ENCODE measurements around the gene NSD1.

The NSD1 gene

DNA sequence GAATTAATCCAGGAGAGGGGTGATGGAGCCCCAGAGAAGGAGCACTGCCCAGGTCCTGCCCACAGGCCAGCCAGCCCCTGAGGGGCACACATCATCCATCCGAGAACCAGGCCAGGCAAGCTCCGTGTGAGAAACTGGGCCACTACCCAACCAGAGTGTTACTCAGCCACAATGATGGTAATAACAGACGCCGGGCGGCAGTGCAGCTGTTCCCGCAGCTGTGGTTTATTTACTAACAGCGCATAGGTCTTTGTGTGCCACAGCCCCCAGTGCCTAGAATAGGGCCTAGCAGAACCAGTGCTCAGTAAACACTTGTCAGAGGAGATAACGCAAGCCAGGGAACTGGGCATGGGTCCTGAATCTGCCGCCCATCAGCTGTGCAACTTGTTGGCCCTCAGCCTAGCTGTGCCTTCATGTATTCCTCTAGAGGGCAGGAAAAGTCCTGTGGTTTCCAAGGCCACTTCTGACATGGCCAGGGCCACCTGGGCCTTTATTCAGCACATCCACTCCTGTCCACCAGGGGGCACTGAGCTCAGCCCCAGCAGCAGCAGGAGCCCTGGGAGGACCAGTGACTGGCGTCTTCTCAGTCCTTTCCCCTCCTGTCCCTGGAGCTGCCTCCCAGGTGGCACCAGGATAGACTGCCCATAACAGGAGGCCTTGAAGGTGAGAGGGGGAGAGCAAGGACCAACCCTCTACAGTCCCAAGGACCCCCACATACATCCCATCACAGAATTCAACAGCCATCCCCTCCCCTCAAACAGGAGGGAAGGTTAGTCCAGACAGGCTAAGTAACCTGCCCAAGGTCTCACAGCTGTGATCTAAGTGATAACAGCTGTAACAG is 176.0 kb downstream of the NSD1 start:
- Mint-ChIP-seq H3K4me1 (ENCODE audit: low read depth) (peaks cover 49% of the 10 kb centered on the region), H3K4me3 (peak overlapping the region; percentile 93), H3K27ac (peak overlapping the region; percentile 63), H3K27me3 (ENCODE audit: low read depth) (no peaks in the 10 kb centered on the region), H3K36me3 (ENCODE audit: low read depth) (peaks cover 44% of the 10 kb centered on the region), H3K9me3 (no peaks in the 10 kb centered on the region)
- peak; percentile 77 for DNase-seq (ENCODE audit: low spot score)

GRCh38 chr5:177310332-177310731 is 176.8 kb downstream of the NSD1 start:
- H3K27me3 Mint-ChIP-seq (ENCODE audit: low read depth) = no peaks in the 10 kb centered on the region
- H3K27ac Mint-ChIP-seq = no peak overlapping the region
- peaks cover 36% of the 10 kb centered on the region for H3K36me3 Mint-ChIP-seq (ENCODE audit: low read depth)
- H3K9me3 Mint-ChIP-seq = no peaks in the 10 kb centered on the region
- H3K4me3 Mint-ChIP-seq = peak overlapping the region; percentile 93
- H3K4me1 Mint-ChIP-seq (ENCODE audit: low read depth) = peaks cover 45% of the 10 kb centered on the region
- no peak for DNase-seq (ENCODE audit: low spot score)

- H3K36me3 Mint-ChIP-seq (ENCODE audit: low read depth) = peaks cover 31% of the 10 kb centered on the region
- H3K9me3 Mint-ChIP-seq = no peaks in the 10 kb centered on the region
- peaks cover 42% of the 10 kb centered on the region for H3K4me1 Mint-ChIP-seq (ENCODE audit: low read depth)
- no peaks in the 10 kb centered on the region for H3K27me3 Mint-ChIP-seq (ENCODE audit: low read depth)
- peak overlapping the region; percentile 93 for H3K4me3 Mint-ChIP-seq
- H3K27ac Mint-ChIP-seq = peak overlapping the region; percentile 91
- DNase-seq (ENCODE audit: low spot score) = no peak
Observed at GRCh38 chr5:177310757-177311391, 177.3 kb downstream of the NSD1 start.

DNA sequence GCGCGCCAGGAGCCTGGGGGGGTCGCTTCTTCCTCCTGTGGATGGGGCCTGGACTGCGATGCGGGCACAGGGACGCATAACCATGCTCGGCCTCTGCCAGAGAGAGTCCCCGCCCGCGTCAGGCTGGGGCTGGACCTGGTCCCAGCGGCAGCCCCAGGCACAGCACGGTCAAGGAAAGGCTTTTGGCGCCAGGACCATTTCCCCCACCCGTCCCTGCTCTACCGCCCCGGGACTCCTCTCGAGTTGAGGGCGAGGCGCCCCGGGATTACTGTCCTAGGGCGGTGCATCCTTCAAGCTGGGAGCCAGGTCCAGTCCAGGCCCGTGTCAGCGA is 177.8 kb downstream of the NSD1 start:
- peaks cover 42% of the 10 kb centered on the region for H3K4me1 Mint-ChIP-seq (ENCODE audit: low read depth)

DNA sequence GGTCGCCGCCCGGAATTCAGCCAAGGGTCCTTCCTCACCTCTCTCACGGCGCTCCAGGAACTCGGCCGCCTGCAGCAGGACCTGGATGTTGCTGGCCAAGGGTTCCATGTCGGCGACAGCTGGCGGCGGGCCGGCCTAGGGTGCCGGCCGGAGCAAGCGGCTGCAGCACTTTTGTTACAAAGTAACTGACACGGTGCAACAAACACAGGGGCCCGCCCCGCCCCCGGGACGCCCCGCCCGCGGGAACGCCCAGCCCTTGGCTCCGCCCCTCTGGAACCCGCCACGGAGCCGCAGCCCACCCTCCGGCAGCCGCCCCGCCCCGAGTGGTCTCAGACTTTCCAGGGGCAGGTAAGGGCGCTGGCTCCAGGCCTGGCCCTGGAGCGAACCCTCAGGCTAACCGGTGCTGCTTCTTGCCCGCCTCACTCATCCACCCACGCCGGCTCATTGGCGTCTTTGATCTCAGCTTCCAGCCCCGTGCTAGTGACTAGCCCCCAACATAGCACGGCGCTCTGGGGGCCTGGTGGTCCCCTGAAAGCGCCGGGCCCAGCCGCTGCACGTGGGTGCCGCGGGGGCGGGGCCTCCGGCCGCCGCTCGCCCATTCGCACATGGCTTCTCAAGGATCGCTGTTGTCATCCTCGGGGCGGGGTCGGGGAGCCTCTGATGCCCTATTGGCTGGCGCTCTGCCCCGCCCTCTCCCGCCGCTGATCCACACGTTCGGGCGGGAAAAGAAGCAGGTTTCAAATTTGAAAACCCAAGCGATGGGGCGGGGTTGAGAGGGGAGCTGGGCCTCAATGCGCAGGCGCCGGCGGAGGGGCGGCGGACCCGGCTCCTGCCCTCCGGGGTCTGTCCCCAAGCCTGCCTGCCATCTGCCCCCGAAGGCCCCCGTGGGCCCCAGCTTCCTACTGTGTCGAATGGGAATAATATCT is 178.4 kb downstream of the NSD1 start, which contains the start of gene MXD3:
MXD3 (minus strand) TSS at position 176 of the 926 bp plus-strand sequence; CDS start at position 108, 68 bp downstream.
- H3K27ac Mint-ChIP-seq = peak within 1 kb of the TSS; percentile 92
- peaks cover 25% of the 10 kb centered on the region for H3K36me3 Mint-ChIP-seq (ENCODE audit: low read depth)
- peaks cover 4% of the 10 kb centered on the region for H3K9me3 Mint-ChIP-seq
- H3K4me3 Mint-ChIP-seq = peak within 1 kb of the TSS; percentile 93
- peak; percentile 98 for DNase-seq (ENCODE audit: low spot score)
- H3K27me3 Mint-ChIP-seq (ENCODE audit: low read depth) = no peaks in the 10 kb centered on the region
- peaks cover 40% of the 10 kb centered on the region for H3K4me1 Mint-ChIP-seq (ENCODE audit: low read depth)

More for the DNA sequence above, 177.8 kb downstream of the NSD1 start:
- Mint-ChIP-seq H3K27ac (peak overlapping the region; percentile 71), H3K9me3 (peaks cover 4% of the 10 kb centered on the region), H3K27me3 (ENCODE audit: low read depth) (no peaks in the 10 kb centered on the region), H3K4me3 (peak overlapping the region; percentile 93), H3K36me3 (ENCODE audit: low read depth) (peaks cover 30% of the 10 kb centered on the region)
- DNase-seq (ENCODE audit: low spot score) = no peak

DNA sequence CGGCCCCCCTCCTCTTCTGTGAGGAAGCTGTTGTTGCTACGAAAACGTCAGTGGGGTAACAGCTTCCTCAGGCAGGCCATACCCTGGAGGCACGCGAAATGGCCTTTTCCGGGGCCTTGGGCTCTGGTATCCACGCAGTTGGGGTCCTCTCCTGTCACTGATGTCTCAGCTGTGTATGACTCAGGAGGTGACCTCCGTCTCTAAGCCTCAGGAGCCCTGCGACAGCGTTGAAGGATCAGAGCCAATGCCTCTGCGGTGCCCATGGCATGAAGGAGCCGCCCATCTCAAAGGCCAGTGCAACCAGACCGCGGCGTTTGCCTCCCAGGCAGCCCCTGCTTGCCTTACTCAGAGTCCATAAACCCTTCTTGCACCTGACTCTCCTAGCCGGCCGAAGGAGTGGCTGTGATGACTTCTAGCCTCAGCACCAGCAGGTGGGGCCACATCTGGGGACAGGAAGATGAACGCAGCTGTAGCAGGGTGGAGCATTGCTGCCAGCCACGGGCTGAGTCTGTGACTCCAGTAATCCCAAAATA is 179.1 kb downstream of the NSD1 start:
- Mint-ChIP-seq H3K27me3 (ENCODE audit: low read depth) (no peaks in the 10 kb centered on the region), H3K36me3 (ENCODE audit: low read depth) (peaks cover 24% of the 10 kb centered on the region), H3K4me3 (peak overlapping the region; percentile 93), H3K9me3 (peaks cover 4% of the 10 kb centered on the region), H3K27ac (peak overlapping the region; percentile 92), H3K4me1 (ENCODE audit: low read depth) (peaks cover 39% of the 10 kb centered on the region)
- DNase-seq (ENCODE audit: low spot score) = peak; percentile 53

- peaks cover 19% of the 10 kb centered on the region for H3K36me3 Mint-ChIP-seq (ENCODE audit: low read depth)
- H3K4me3 Mint-ChIP-seq = peak overlapping the region; percentile 93
- peaks cover 45% of the 10 kb centered on the region for H3K4me1 Mint-ChIP-seq (ENCODE audit: low read depth)
- H3K27ac Mint-ChIP-seq = peak overlapping the region; percentile 92
- no peak for DNase-seq (ENCODE audit: low spot score)
- no peaks in the 10 kb centered on the region for H3K27me3 Mint-ChIP-seq (ENCODE audit: low read depth)
- peaks cover 4% of the 10 kb centered on the region for H3K9me3 Mint-ChIP-seq
Observed at GRCh38 chr5:177313561-177314259, 180.1 kb downstream of the NSD1 start.

DNA sequence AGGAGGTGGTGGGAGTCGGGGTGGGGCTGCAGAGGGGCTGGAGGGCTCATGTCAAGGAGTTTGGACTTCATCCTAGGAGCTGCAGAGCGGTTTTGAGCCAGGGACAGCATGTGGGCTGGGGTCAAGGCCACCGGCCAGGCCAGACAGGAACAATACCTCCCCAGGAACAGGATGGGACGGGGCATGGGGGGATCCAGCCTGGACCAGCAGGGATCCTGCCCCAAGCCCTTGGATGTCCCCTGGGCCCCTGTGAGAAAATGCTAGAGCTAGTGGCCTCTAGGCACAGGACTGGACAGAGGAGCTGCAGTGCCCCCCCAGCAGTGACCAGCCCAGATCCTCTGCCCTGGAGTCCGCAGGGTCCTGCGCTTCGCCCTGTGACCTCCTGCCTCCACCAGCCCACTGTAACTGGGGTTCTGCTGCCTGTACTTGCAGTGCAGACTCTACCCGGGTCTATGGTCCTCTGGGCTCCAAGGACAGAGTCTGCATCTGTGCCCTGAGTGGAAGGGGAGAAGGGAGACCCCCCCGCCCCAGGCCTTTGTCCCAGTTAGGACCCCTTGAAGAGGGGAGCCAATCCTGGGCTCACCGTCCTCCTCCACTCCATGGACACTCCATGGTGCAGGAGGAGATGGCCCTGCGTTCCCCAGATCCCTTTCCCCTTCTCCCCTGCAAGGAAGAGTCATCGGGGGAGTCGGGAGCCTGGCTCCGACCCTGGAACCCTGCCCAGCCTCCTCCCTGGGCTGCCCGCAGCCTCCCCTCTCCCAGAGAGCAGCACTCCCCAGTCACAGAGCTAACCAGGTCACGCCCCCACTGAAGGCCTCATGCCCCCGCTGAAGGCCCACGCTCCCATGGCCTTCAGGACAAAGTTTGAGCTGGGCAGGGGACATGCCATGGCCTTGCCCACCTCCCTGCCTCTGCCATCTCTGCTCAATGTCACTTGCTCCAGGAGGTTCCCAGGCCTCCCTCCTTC is 181.1 kb downstream of the NSD1 start:
- Mint-ChIP-seq H3K27me3 (ENCODE audit: low read depth) (no peaks in the 10 kb centered on the region), H3K4me1 (ENCODE audit: low read depth) (peaks cover 40% of the 10 kb centered on the region), H3K27ac (peak overlapping the region; percentile 49), H3K4me3 (peak overlapping the region; percentile 93), H3K36me3 (ENCODE audit: low read depth) (peaks cover 20% of the 10 kb centered on the region), H3K9me3 (peaks cover 10% of the 10 kb centered on the region)
- DNase-seq (ENCODE audit: low spot score) = no peak

DNA sequence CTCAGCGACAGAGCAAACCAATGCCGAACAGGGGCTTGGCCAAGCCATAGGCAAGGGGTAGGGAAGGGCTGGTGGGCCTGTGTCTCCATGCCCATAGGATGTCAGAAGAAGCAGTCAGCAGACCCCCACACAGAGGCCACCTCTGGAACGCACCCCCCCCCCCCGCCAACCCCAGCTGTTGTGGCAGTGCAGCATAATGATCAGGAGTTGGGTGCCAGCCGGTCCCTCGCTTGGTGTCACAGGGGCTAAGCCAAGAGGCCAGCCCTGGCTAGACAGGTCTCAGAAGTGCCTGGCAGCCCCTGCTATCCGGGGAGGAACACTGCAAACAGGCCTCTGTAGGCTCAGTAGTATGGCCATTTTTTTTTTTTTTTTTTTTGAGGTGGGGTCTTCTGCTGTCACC is 181.8 kb downstream of the NSD1 start:
- DNase-seq (ENCODE audit: low spot score) = no peak
- Mint-ChIP-seq H3K27ac (peak overlapping the region; percentile 49), H3K27me3 (ENCODE audit: low read depth) (no peaks in the 10 kb centered on the region), H3K4me3 (no peak overlapping the region), H3K4me1 (ENCODE audit: low read depth) (peaks cover 40% of the 10 kb centered on the region), H3K9me3 (peaks cover 13% of the 10 kb centered on the region), H3K36me3 (ENCODE audit: low read depth) (peaks cover 20% of the 10 kb centered on the region)

- H3K4me3 Mint-ChIP-seq = peak overlapping the region; percentile 37
- H3K9me3 Mint-ChIP-seq = peaks cover 13% of the 10 kb centered on the region
- H3K4me1 Mint-ChIP-seq (ENCODE audit: low read depth) = peaks cover 35% of the 10 kb centered on the region
Observed at GRCh38 chr5:177316005-177316404, 182.4 kb downstream of the NSD1 start.

DNA sequence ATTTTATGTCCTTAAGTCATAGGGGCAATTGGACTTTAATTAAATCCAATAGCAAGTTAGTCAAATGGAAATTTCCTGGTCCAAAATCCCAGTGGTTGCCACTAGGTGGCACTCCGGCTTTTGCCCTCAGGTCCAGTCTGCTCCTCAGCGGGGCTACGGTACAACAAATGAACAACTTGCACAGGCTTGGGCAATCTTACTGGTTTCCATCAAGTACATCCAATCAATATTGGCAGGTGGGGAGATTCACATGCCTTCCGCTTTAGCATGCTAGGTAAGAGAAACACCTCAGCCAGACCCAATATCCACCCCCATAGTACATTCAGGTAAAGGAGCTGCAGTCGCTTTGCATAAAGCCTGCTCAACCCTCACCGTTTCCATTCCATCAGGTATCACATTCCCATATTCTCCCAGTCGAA is 184.4 kb downstream of the NSD1 start:
- H3K27me3 Mint-ChIP-seq (ENCODE audit: low read depth) = no peaks in the 10 kb centered on the region
- H3K9me3 Mint-ChIP-seq = peaks cover 13% of the 10 kb centered on the region
- no peak overlapping the region for H3K27ac Mint-ChIP-seq
- peaks cover 32% of the 10 kb centered on the region for H3K4me1 Mint-ChIP-seq (ENCODE audit: low read depth)
- H3K36me3 Mint-ChIP-seq (ENCODE audit: low read depth) = peaks cover 21% of the 10 kb centered on the region
- H3K4me3 Mint-ChIP-seq = no peak overlapping the region
- DNase-seq (ENCODE audit: low spot score) = peak; percentile 60

More at GRCh38 chr5:177316005-177316404, 182.4 kb downstream of the NSD1 start:
- H3K27me3 Mint-ChIP-seq (ENCODE audit: low read depth) = no peaks in the 10 kb centered on the region
- H3K27ac Mint-ChIP-seq = peak overlapping the region; percentile 67
- no peak for DNase-seq (ENCODE audit: low spot score)
- peaks cover 17% of the 10 kb centered on the region for H3K36me3 Mint-ChIP-seq (ENCODE audit: low read depth)

GRCh38 chr5:177319913-177320588 is 186.5 kb downstream of the NSD1 start:
- Mint-ChIP-seq H3K4me1 (ENCODE audit: low read depth) (peaks cover 29% of the 10 kb centered on the region), H3K4me3 (no peak overlapping the region)

More at GRCh38 chr5:177319913-177320588, 186.5 kb downstream of the NSD1 start:
- no peaks in the 10 kb centered on the region for H3K27me3 Mint-ChIP-seq (ENCODE audit: low read depth)
- peaks cover 13% of the 10 kb centered on the region for H3K9me3 Mint-ChIP-seq
- no peak for DNase-seq (ENCODE audit: low spot score)
- no peak overlapping the region for H3K27ac Mint-ChIP-seq
- peaks cover 26% of the 10 kb centered on the region for H3K36me3 Mint-ChIP-seq (ENCODE audit: low read depth)

Measured in T-helper 2 cell treated with Interferon-gamma antibody and Interleukin-4, amounts not matched to agents 5 μg/mL and 100 μg/mL, for 36 hours (primary cell).